ENCODE data around the gene CDC42SE1. TPM values are rescaled to one million over a fixed set of nuclear protein-coding genes. Genes with fewer than 3 reads are reported as not detected.

Gene CDC42SE1
- total RNA-seq, 1 experiment from 2014 or later: 76.3 TPM

DNA sequence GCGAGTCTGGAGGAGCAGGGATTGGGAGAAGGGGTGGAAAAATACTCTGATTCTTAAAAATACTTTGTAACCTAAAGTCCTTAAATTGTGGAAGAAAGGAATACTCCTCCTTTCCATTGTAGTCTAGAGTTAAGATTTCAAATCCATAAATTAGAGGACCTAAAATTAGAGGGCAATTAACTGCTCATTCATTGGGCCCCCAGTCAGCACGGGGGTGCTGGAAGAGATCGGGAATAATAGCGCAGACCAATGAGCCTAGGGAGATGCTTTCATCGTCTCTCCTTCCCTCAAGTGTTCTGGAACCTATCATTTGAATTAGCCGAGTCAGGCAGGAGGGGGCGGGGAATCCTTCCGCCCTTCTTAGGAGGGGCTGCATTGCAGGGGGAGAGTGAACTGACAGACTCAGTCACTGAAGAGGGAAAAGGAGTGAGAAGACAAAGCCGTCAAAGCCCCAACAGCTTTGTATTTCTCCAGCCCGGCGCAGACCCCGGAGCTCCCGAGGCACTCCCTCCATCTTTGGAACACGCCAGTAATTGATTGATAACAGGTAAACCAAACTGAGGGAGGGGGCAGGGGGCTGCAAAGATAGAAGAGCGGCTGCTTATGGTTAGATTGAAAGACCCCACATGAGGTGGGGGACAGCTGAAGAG is 710 bp upstream of the CDC42SE1 start, which contains the start of gene MLLT11:
Gene MLLT11 (plus strand): TSS at position 391 of the 650 bp plus-strand sequence. CDS start 6,828 bp downstream, outside the sequence.
- DNase-seq (ENCODE audit: low spot score) (peak; percentile 79), ATAC-seq (peak; percentile 62)
- Mint-ChIP-seq H3K4me1 (peaks cover 51% of the 10 kb centered on the region), H3K36me3 (peaks cover 22% of the 10 kb centered on the region), H3K4me3 (peak within 1 kb of the TSS; percentile 79), H3K9me3 (no peaks in the 10 kb centered on the region), H3K27ac (peak within 1 kb of the TSS; percentile 81), H3K27me3 (ENCODE audit: low read depth) (no peaks in the 10 kb centered on the region)
- ChIA-PET CTCF (interaction anchor here (0.5 to 6.5 kb wide), 14 partner anchors 9 to 105 kb away, joined by 3 to 43 read pairs (median 6); partner anchors contain the start of genes BNIPL, C1orf56, GABPB2 and LYSMD1), POLR2A (interaction anchor here (1.3 to 2.3 kb wide), 4 partner anchors 11 to 105 kb away, joined by 3 to 13 read pairs (median 5); partner anchors contain the start of genes ANXA9 and LYSMD1)
- TF ChIP-seq SMAD4 (CRISPR knock-in tag; IDR thresholded peaks at IDR 0.05) (no peak), ETV6 (CRISPR knock-in tag; IDR thresholded peaks at IDR 0.05) (peak; percentile 51; the same call in 1 of the 2 replicates), ZNF232 (CRISPR knock-in tag; IDR thresholded peaks at IDR 0.05) (0 out of 2 replicates have a peak, but pooled peaks have one; percentile 23)

DNA sequence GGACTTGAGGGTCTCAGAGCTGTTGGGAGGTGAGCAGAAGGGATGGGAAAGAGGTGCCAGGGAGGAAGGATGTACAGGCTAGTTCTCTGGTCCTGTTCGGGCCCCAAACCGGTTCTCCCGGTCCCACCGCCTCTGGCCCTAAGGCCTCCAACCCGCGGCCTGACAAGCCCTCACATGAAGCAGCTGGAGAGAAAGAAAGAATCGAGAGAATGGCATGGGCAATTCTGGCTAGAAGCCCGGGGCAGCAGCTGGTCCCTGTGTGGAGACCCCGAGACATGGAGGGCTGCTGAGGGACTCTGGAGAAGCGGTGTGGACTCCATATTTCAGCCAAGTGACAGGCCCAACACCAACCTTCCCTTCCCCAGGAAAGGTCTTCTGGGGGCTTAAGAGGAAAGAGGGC is 730 bp downstream of the CDC42SE1 start:
- Mint-ChIP-seq H3K9me3 (no peaks in the 10 kb centered on the region), H3K27ac (peak overlapping the region; percentile 86), H3K4me1 (peaks cover 43% of the 10 kb centered on the region), H3K27me3 (ENCODE audit: low read depth) (no peaks in the 10 kb centered on the region), H3K4me3 (peak overlapping the region; percentile 79), H3K36me3 (peaks cover 36% of the 10 kb centered on the region)
- peak; percentile 49 for DNase-seq (ENCODE audit: low spot score)
- ATAC-seq: peak; percentile 5
- POLR2A ChIA-PET: interaction anchor here (0.6 to 2.3 kb wide), 3 partner anchors 11 to 16 kb away, joined by 4 to 13 read pairs (median 8); partner anchors contain the start of gene C1orf56
- TF ChIP-seq, protein P1, sequence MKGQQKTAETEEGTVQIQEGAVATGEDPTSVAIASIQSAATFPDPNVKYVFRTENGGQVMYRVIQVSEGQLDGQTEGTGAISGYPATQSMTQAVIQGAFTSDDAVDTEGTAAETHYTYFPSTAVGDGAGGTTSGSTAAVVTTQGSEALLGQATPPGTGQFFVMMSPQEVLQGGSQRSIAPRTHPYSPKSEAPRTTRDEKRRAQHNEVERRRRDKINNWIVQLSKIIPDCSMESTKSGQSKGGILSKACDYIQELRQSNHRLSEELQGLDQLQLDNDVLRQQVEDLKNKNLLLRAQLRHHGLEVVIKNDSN (CRISPR knock-in tag; IDR thresholded peaks at IDR 0.05): no peak
- TF ChIP-seq, protein P2, sequence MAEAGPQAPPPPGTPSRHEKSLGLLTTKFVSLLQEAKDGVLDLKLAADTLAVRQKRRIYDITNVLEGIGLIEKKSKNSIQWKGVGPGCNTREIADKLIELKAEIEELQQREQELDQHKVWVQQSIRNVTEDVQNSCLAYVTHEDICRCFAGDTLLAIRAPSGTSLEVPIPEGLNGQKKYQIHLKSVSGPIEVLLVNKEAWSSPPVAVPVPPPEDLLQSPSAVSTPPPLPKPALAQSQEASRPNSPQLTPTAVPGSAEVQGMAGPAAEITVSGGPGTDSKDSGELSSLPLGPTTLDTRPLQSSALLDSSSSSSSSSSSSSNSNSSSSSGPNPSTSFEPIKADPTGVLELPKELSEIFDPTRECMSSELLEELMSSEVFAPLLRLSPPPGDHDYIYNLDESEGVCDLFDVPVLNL (CRISPR knock-in tag; IDR thresholded peaks at IDR 0.05; ENCODE audit: borderline replicate concordance, low read depth): no peak
- TF ChIP-seq SP1 (CRISPR knock-in tag; conservative IDR thresholded peaks at IDR 0.05) (no peak), ZNF317 (CRISPR knock-in tag; IDR thresholded peaks at IDR 0.05; ENCODE audit: borderline replicate concordance, low read depth) (no peak), ZNF671 (CRISPR knock-in tag; IDR thresholded peaks at IDR 0.05) (no peak), MXD4 (CRISPR knock-in tag; IDR thresholded peaks at IDR 0.05; ENCODE audit: borderline replicate concordance) (no peak), GRHL2 (CRISPR knock-in tag; IDR thresholded peaks at IDR 0.05; ENCODE audit: insufficient replicate concordance, severe bottlenecking) (no peak), JUN (CRISPR knock-in tag; IDR thresholded peaks at IDR 0.05) (no peak), PRRX2 (CRISPR knock-in tag; IDR thresholded peaks at IDR 0.05) (no peak), HMGA2 (CRISPR knock-in tag; IDR thresholded peaks at IDR 0.05) (no peak)
- TF ChIP-seq, protein P3, sequence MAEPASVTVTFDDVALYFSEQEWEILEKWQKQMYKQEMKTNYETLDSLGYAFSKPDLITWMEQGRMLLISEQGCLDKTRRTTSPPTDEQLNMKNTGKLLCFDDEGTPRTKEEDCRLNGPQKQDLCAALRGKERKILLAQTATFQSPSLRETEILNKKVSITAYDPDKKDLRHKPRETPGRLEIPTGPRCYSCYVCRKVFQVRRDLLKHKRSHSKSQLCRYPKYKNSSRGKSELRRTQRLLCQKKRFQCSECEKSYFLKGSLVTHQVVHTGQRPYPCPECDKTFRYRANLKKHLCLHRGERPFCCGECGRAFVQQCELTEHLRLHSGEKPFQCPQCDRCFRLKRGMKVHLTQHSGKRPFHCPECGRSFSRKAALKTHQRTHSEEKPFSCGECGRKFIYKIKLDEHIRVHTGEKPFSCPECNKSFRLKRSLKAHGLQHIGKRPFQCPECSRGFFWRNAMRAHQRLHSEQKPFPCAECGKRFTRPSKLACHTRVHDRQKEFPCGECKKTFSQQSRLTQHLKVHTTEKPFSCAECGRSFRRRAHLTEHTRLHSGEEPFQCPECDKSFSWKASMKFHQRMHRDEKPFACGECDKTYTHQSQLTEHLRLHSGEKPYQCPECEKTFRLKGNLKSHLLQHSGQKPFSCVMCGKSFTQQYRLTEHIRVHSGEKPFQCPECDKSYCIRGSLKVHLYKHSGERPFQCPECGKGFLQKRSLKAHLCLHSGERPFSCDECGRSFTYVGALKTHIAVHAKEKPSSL (CRISPR knock-in tag; conservative IDR thresholded peaks at IDR 0.05): no peak
- TF ChIP-seq, protein P4, sequence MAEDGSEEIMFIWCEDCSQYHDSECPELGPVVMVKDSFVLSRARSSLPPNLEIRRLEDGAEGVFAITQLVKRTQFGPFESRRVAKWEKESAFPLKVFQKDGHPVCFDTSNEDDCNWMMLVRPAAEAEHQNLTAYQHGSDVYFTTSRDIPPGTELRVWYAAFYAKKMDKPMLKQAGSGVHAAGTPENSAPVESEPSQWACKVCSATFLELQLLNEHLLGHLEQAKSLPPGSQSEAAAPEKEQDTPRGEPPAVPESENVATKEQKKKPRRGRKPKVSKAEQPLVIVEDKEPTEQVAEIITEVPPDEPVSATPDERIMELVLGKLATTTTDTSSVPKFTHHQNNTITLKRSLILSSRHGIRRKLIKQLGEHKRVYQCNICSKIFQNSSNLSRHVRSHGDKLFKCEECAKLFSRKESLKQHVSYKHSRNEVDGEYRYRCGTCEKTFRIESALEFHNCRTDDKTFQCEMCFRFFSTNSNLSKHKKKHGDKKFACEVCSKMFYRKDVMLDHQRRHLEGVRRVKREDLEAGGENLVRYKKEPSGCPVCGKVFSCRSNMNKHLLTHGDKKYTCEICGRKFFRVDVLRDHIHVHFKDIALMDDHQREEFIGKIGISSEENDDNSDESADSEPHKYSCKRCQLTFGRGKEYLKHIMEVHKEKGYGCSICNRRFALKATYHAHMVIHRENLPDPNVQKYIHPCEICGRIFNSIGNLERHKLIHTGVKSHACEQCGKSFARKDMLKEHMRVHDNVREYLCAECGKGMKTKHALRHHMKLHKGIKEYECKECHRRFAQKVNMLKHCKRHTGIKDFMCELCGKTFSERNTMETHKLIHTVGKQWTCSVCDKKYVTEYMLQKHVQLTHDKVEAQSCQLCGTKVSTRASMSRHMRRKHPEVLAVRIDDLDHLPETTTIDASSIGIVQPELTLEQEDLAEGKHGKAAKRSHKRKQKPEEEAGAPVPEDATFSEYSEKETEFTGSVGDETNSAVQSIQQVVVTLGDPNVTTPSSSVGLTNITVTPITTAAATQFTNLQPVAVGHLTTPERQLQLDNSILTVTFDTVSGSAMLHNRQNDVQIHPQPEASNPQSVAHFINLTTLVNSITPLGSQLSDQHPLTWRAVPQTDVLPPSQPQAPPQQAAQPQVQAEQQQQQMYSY (CRISPR knock-in tag; IDR thresholded peaks at IDR 0.05): no peak
- CTCF ChIA-PET: interaction anchor here (0.5 to 6.5 kb wide), 15 partner anchors 11 to 282 kb away, joined by 3 to 43 read pairs (median 6); partner anchors contain the start of genes BNIPL, C1orf56, GABPB2 and LYSMD1

Measured in WTC11 (cell line).